ENCODE data around the gene GPS1.

GPS1 gene

GRCh38 chr17:82059272-82060000, 7.7 kb downstream of the GPS1 start:
- no peak for ATAC-seq (ENCODE audit: insufficient read depth, low read depth)
- Histone ChIP-seq H3K9me3 (ENCODE audit: insufficient read depth, low read length, severe bottlenecking) (no peaks in the 10 kb centered on the region), H3K9ac (ENCODE audit: low read depth, low read length) (no peak overlapping the region), H3K27ac (ENCODE audit: low read length) (no peak overlapping the region), H4K20me1 (ENCODE audit: insufficient read depth, low read length) (peaks cover 71% of the 10 kb centered on the region), H3K4me3 (ENCODE audit: low read depth in 1 of 2, low read length in 2 of 2) (no peak overlapping the region), H2AFZ (ENCODE audit: low read depth, low read length) (no peak overlapping the region), H3K36me3 (ENCODE audit: insufficient read depth, low read length) (peaks cover 98% of the 10 kb centered on the region), H3K4me2 (ENCODE audit: insufficient read depth, low read length) (no peak overlapping the region), H3K4me1 (ENCODE audit: insufficient read depth, low read length) (peaks cover 32% of the 10 kb centered on the region), H3K79me2 (ENCODE audit: insufficient read depth, low read length) (peaks cover 21% of the 10 kb centered on the region), H3K27me3 (ENCODE audit: insufficient read depth, low read length, poor library complexity) (no peaks in the 10 kb centered on the region)
- TF ChIP-seq EZH2 (IDR thresholded peaks at IDR 0.05; ENCODE audit: borderline replicate concordance, low read depth, low read length, severe bottlenecking) (no peak), CTCF (IDR thresholded peaks at IDR 0.05; ENCODE audit: borderline replicate concordance, extremely low read depth, low read length, poor library complexity, severe bottlenecking) (no peak)
- peak; percentile 8 for DNase-seq

GRCh38 chr17:82060001-82060380, 8.3 kb downstream of the GPS1 start:
- Histone ChIP-seq H3K27ac (ENCODE audit: low read length) (no peak overlapping the region), H3K4me2 (ENCODE audit: insufficient read depth, low read length) (no peak overlapping the region), H3K4me1 (ENCODE audit: insufficient read depth, low read length) (peaks cover 33% of the 10 kb centered on the region), H3K79me2 (ENCODE audit: insufficient read depth, low read length) (peaks cover 23% of the 10 kb centered on the region), H2AFZ (ENCODE audit: low read depth, low read length) (no peak overlapping the region), H3K36me3 (ENCODE audit: insufficient read depth, low read length) (peaks cover 96% of the 10 kb centered on the region), H3K27me3 (ENCODE audit: insufficient read depth, low read length, poor library complexity) (no peaks in the 10 kb centered on the region), H3K9ac (ENCODE audit: low read depth, low read length) (no peak overlapping the region), H4K20me1 (ENCODE audit: insufficient read depth, low read length) (peaks cover 76% of the 10 kb centered on the region), H3K4me3 (ENCODE audit: low read depth in 1 of 2, low read length in 2 of 2) (no peak overlapping the region), H3K9me3 (ENCODE audit: insufficient read depth, low read length, severe bottlenecking) (no peaks in the 10 kb centered on the region)
- TF ChIP-seq CTCF (IDR thresholded peaks at IDR 0.05; ENCODE audit: borderline replicate concordance, extremely low read depth, low read length, poor library complexity, severe bottlenecking) (no peak), EZH2 (IDR thresholded peaks at IDR 0.05; ENCODE audit: borderline replicate concordance, low read depth, low read length, severe bottlenecking) (no peak)
- no peak for ATAC-seq (ENCODE audit: insufficient read depth, low read depth)
- peak; percentile 5 for DNase-seq

GRCh38 chr17:82060614-82061013, 8.9 kb downstream of the GPS1 start:
- Histone ChIP-seq H3K9me3 (ENCODE audit: insufficient read depth, low read length, severe bottlenecking) (no peaks in the 10 kb centered on the region), H3K4me1 (ENCODE audit: insufficient read depth, low read length) (peaks cover 31% of the 10 kb centered on the region), H4K20me1 (ENCODE audit: insufficient read depth, low read length) (peaks cover 72% of the 10 kb centered on the region), H3K79me2 (ENCODE audit: insufficient read depth, low read length) (peaks cover 25% of the 10 kb centered on the region), H2AFZ (ENCODE audit: low read depth, low read length) (no peak overlapping the region), H3K4me2 (ENCODE audit: insufficient read depth, low read length) (no peak overlapping the region), H3K27me3 (ENCODE audit: insufficient read depth, low read length, poor library complexity) (no peaks in the 10 kb centered on the region), H3K27ac (ENCODE audit: low read length) (no peak overlapping the region), H3K9ac (ENCODE audit: low read depth, low read length) (no peak overlapping the region), H3K36me3 (ENCODE audit: insufficient read depth, low read length) (peaks cover 92% of the 10 kb centered on the region), H3K4me3 (ENCODE audit: low read depth in 1 of 2, low read length in 2 of 2) (no peak overlapping the region)
- ATAC-seq (ENCODE audit: insufficient read depth, low read depth) = no peak
- DNase-seq = peak; percentile 6
- no peak for TF ChIP-seq EZH2 (IDR thresholded peaks at IDR 0.05; ENCODE audit: borderline replicate concordance, low read depth, low read length, severe bottlenecking)
- TF ChIP-seq CTCF (IDR thresholded peaks at IDR 0.05; ENCODE audit: borderline replicate concordance, extremely low read depth, low read length, poor library complexity, severe bottlenecking) = no peak
